ENCODE data around the gene BZW1.
A peak's percentile ranks its signal among the peaks of the same experiment; 100 is the strongest.

Gene BZW1

GRCh38 chr2:200829258-200829655, 17.5 kb downstream of the BZW1 start:
- DNase-seq: no peak

- no peak for DNase-seq
Measured at GRCh38 chr2:200834701-200835100, 23.0 kb downstream of the BZW1 start.

- no peak for DNase-seq
Measured at GRCh38 chr2:200839513-200839912, 27.8 kb downstream of the BZW1 start.

GRCh38 chr2:200843993-200844948, 32.6 kb downstream of the BZW1 start:
- DNase-seq: no peak

GRCh38 chr2:200845194-200845593, 33.5 kb downstream of the BZW1 start:
- no peak for DNase-seq

- DNase-seq: no peak
Measured at GRCh38 chr2:200845669-200846325, 34.1 kb downstream of the BZW1 start.

- DNase-seq: no peak
Measured at GRCh38 chr2:200847269-200847668, 35.6 kb downstream of the BZW1 start.

- no peak for DNase-seq
Measured at GRCh38 chr2:200847939-200848338, 36.2 kb downstream of the BZW1 start.

- DNase-seq: no peak
Measured at GRCh38 chr2:200850512-200851256, 39.0 kb downstream of the BZW1 start.

GRCh38 chr2:200851398-200852248, 39.9 kb downstream of the BZW1 start:
- DNase-seq: no peak

- no peak for DNase-seq
Measured at GRCh38 chr2:200852605-200853004, 40.9 kb downstream of the BZW1 start.

GRCh38 chr2:200856806-200857205, 45.1 kb downstream of the BZW1 start:
- DNase-seq: no peak

- DNase-seq: peak in 14 of 58 donors; percentile 2 to 44 (median 17)
Measured at GRCh38 chr2:200860092-200860795, 48.5 kb downstream of the BZW1 start.

GRCh38 chr2:200861617-200862155, 50.0 kb downstream of the BZW1 start:
- DNase-seq: no peak

- DNase-seq: peak in 17 of 58 donors; percentile 4 to 54 (median 13)
Measured at GRCh38 chr2:200862532-200863000, 50.9 kb downstream of the BZW1 start.

- DNase-seq: peak in 17 of 58 donors; percentile 19 to 73 (median 50)
Measured at GRCh38 chr2:200863782-200864175, 52.1 kb downstream of the BZW1 start.

GRCh38 chr2:200864176-200865034, 52.7 kb downstream of the BZW1 start, which contains the start of gene CLK1:
Gene CLK1, minus strand, starts transcription at chr2:200864658. Its CDS starts 2,796 bp downstream, at chr2:200861862.
- DNase-seq: peak; percentile 71 to 98 (median 93)

GRCh38 chr2:200869014-200869413, 57.3 kb downstream of the BZW1 start:
- DNase-seq: no peak

All from anterior cingulate cortex (tissue), 58 donors.